Neural cell (in vitro differentiated cells): Measurements from ENCODE around the gene SLC38A3. TPM values are rescaled to one million over a fixed set of nuclear protein-coding genes. Genes with fewer than 3 reads are reported as not detected.
A peak's percentile ranks its signal among the peaks of the same experiment; 100 is the strongest.

Experiments used
- H2AFZ ChIP-seq: fragments of 200-600, 300-800 bp; sonication (generic), shearing (Covaris generic); 2 replicates; pipeline ENCODE4 v1.6.0; 2014; ENCODE audit warnings: low read depth, mild to moderate bottlenecking, antibody characterized with exemption, low read length, moderate library complexity
- H3F3A ChIP-seq: fragments of 200-600 bp; shearing (Covaris generic); 2 replicates; pipeline ENCODE4 v1.6.1; 2016; ENCODE audit warnings: mild to moderate bottlenecking, moderate library complexity, mixed read lengths, antibody characterized with exemption, low read length; ENCODE audit not compliant: insufficient read depth, poor library complexity, severe bottlenecking
- H3K27ac ChIP-seq: fragments of 200-600, 300-800 bp; sonication (generic), shearing (Covaris generic); 2 replicates; pipeline ENCODE4 v1.5.1; 2014; ENCODE audit warnings: mild to moderate bottlenecking, low read length, moderate library complexity
- H3K27me3 ChIP-seq: fragments of 300-800, 200-600 bp; sonication (generic), shearing (Covaris generic); 2 replicates; pipeline ENCODE4 v1.6.0; 2014; ENCODE audit warnings: mild to moderate bottlenecking, low read depth, low read length, moderate library complexity; ENCODE audit not compliant: insufficient read depth
- H3K36me3 ChIP-seq: fragments of 300-800, 200-600 bp; sonication (generic), shearing (Covaris generic); 2 replicates; pipeline ENCODE4 v1.5.1; 2014; ENCODE audit warnings: mild to moderate bottlenecking, antibody characterized with exemption, low read length, moderate library complexity; ENCODE audit not compliant: insufficient read depth
- H3K4me2 ChIP-seq: fragments of 300-800, 200-600 bp; sonication (generic), shearing (Covaris generic); 2 replicates; pipeline ENCODE4 v1.6.0; 2014; ENCODE audit warnings: mild to moderate bottlenecking, low read length
- H3K4me3 ChIP-seq: fragments of 300-800, 200-600 bp; sonication (generic), shearing (Covaris generic); 2 replicates; pipeline ENCODE4 v1.5.1; 2014; ENCODE audit warnings: mild to moderate bottlenecking, low read length, moderate library complexity
- H3K79me2 ChIP-seq: fragments of 200-600 bp; shearing (Covaris generic); replicated peaks from 2 replicates; pipeline ENCODE4 v1.6.0; 2014; ENCODE audit warnings: mild to moderate bottlenecking, low read length, moderate library complexity; ENCODE audit not compliant: insufficient read depth
- H3K9ac ChIP-seq: fragments of 300-800, 200-600 bp; sonication (generic), shearing (Covaris generic); 2 replicates; pipeline ENCODE4 v1.6.1; 2016; ENCODE audit warnings: mild to moderate bottlenecking, low read length, mixed read lengths
- H3K9me2 ChIP-seq: fragments of 200-600 bp; shearing (Covaris generic); 2 replicates; pipeline ENCODE4 v1.6.1; 2016; ENCODE audit warnings: mild to moderate bottlenecking, low read length, mixed read lengths; ENCODE audit not compliant: insufficient read depth
- H3K9me3 ChIP-seq: fragments of 200-600, 300-800 bp; sonication (generic), shearing (Covaris generic); 2 replicates; pipeline ENCODE4 v1.6.1; 2016; ENCODE audit warnings: mild to moderate bottlenecking, mixed run types, low read length, moderate library complexity, mixed read lengths
- H4K20me1 ChIP-seq: fragments of 200-600 bp; shearing (Covaris generic); 2 replicates; pipeline ENCODE4 v1.6.1; 2016; ENCODE audit warnings: mild to moderate bottlenecking, mixed run types; ENCODE audit not compliant: insufficient read depth
- CTCF ChIP-seq: fragments of 450-650 bp; IDR thresholded peaks from 2 replicates; pipeline ENCODE4 v1.5.1; 2014; ENCODE audit warnings: antibody characterized with exemption, mild to moderate bottlenecking, moderate library complexity; ENCODE audit not compliant: poor library complexity, severe bottlenecking
- EP300 ChIP-seq: fragments of 450-650 bp; conservative IDR thresholded peaks from 2 replicates; pipeline ENCODE4 v1.6.1; 2014; ENCODE audit warnings: antibody characterized with exemption, mild to moderate bottlenecking, moderate library complexity; ENCODE audit not compliant: poor library complexity, severe bottlenecking
- EZH2 ChIP-seq: fragments of 200-600, 300-800 bp; shearing (Covaris generic), sonication (generic); IDR thresholded peaks from 2 replicates; pipeline ENCODE4 v1.6.1; 2014; ENCODE audit warnings: antibody characterized with exemption, low read length, borderline replicate concordance, mild to moderate bottlenecking; ENCODE audit not compliant: insufficient read depth, poor library complexity, severe bottlenecking
- MXI1 ChIP-seq: fragments of 450-650 bp; conservative IDR thresholded peaks from 2 replicates; pipeline ENCODE4 v1.6.1; 2014; ENCODE audit warnings: antibody characterized with exemption, mild to moderate bottlenecking; ENCODE audit not compliant: poor library complexity, severe bottlenecking
- POLR2AphosphoS5 ChIP-seq: IDR thresholded peaks from 2 replicates; pipeline ENCODE4 v1.6.1; 2012
- RAD21 ChIP-seq: fragments of 450-650 bp; conservative IDR thresholded peaks from 2 replicates; pipeline ENCODE4 v1.6.1; 2014; ENCODE audit warnings: antibody characterized with exemption, mild to moderate bottlenecking, moderate library complexity
- REST ChIP-seq: IDR thresholded peaks from 2 replicates; pipeline ENCODE4 v1.6.1; 2012; ENCODE audit warnings: borderline replicate concordance
- SMC3 ChIP-seq: fragments of 450-650 bp; conservative IDR thresholded peaks from 2 replicates; pipeline ENCODE4 v1.6.1; 2014; ENCODE audit warnings: antibody characterized with exemption, mild to moderate bottlenecking, moderate library complexity; ENCODE audit not compliant: poor library complexity
- TAF1 ChIP-seq: IDR thresholded peaks from 2 replicates; pipeline ENCODE4 v1.6.1; 2012; ENCODE audit warnings: low read depth
- polyA plus RNA-seq: library from polyadenylated mRNA; depleted of rRNA; stranded (reverse); fragments of >200 nt; gene quantifications from 2 replicates; pipeline ENCODE4 v1.2.3, GENCODE V29; 2014

Gene SLC38A3
- polyA plus RNA-seq, 1 donor from 2014 or later, result not detected

GRCh38 chr3:50229490-50229889 lies 24.4 kb downstream of the SLC38A3 start:
- no peaks in the 10 kb centered on the region for H3K9me3 ChIP-seq
- H3K27ac ChIP-seq, result no peak overlapping the region
- no peak overlapping the region for H3K4me2 ChIP-seq
- H3K9ac ChIP-seq, result no peak overlapping the region
- no peaks in the 10 kb centered on the region for H3K36me3 ChIP-seq
- H3F3A ChIP-seq, result no peaks in the 10 kb centered on the region
- no peak overlapping the region for H3K4me3 ChIP-seq
- TF ChIP-seq RAD21, result no peak
- no peaks in the 10 kb centered on the region for H4K20me1 ChIP-seq
- H3K9me2 ChIP-seq, result no peaks in the 10 kb centered on the region
- no peak overlapping the region for H2AFZ ChIP-seq
- no peaks in the 10 kb centered on the region for H3K79me2 ChIP-seq
- H3K27me3 ChIP-seq, result no peaks in the 10 kb centered on the region

GRCh38 chr3:50230104-50230793 lies 25.2 kb downstream of the SLC38A3 start:
- no peaks in the 10 kb centered on the region for H3K9me3 ChIP-seq
- no peaks in the 10 kb centered on the region for H4K20me1 ChIP-seq
- H3K27me3 ChIP-seq, result no peaks in the 10 kb centered on the region
- H3F3A ChIP-seq, result no peaks in the 10 kb centered on the region
- TF ChIP-seq POLR2AphosphoS5 (no peak), RAD21 (no peak), TAF1 (no peak), EP300 (no peak), SMC3 (no peak), REST (no peak), CTCF (no peak), EZH2 (no peak), MXI1 (no peak)
- H3K4me3 ChIP-seq, result no peak overlapping the region
- H3K9ac ChIP-seq, result no peak overlapping the region
- no peaks in the 10 kb centered on the region for H3K36me3 ChIP-seq
- no peaks in the 10 kb centered on the region for H3K9me2 ChIP-seq
- no peak overlapping the region for H3K27ac ChIP-seq
- H3K79me2 ChIP-seq, result no peaks in the 10 kb centered on the region
- H3K4me2 ChIP-seq, result no peak overlapping the region
- H2AFZ ChIP-seq, result no peak overlapping the region

GRCh38 chr3:50230794-50231125 lies 25.7 kb downstream of the SLC38A3 start:
- peak overlapping the region; percentile 2 for H3K27ac ChIP-seq
- no peaks in the 10 kb centered on the region for H3K9me3 ChIP-seq
- no peaks in the 10 kb centered on the region for H3K27me3 ChIP-seq
- no peaks in the 10 kb centered on the region for H4K20me1 ChIP-seq
- no peaks in the 10 kb centered on the region for H3F3A ChIP-seq
- no peak overlapping the region for H3K4me2 ChIP-seq
- no peaks in the 10 kb centered on the region for H3K36me3 ChIP-seq
- H3K9ac ChIP-seq, result no peak overlapping the region
- no peak overlapping the region for H2AFZ ChIP-seq
- no peaks in the 10 kb centered on the region for H3K9me2 ChIP-seq
- no peak overlapping the region for H3K4me3 ChIP-seq
- no peaks in the 10 kb centered on the region for H3K79me2 ChIP-seq
- TF ChIP-seq CTCF, result no peak
- no peak for TF ChIP-seq SMC3
- no peak for TF ChIP-seq TAF1
